ENCODE results near the gene SLC39A13. TPM values are rescaled to one million over a fixed set of nuclear protein-coding genes. Genes with fewer than 3 reads are reported as not detected.

Gene SLC39A13
- total RNA-seq, 2 experiments from 2014 or later: 10.0 to 10.5 TPM

- Mint-ChIP-seq H3K27ac (peak overlapping the region; percentile 5), H3K9me3 (no peaks in the 10 kb centered on the region), H3K36me3 (ENCODE audit: low read depth) (peaks cover 12% of the 10 kb centered on the region), H3K27me3 (no peaks in the 10 kb centered on the region), H3K4me1 (ENCODE audit: low read depth) (peaks cover 7% of the 10 kb centered on the region), H3K4me3 (no peak overlapping the region)
- no peak for ATAC-seq
- ChIA-PET POLR2A (interaction anchor here (0.8 to 2.2 kb wide), 3 partner anchors 9 to 139 kb away, joined by 3 to 13 read pairs (median 3); partner anchors contain the start of gene PSMC3), CTCF (interaction anchor here (1.5 kb wide), 1 partner anchor 40 kb away, joined by 7 read pairs; no protein-coding TSS in a partner anchor)
- TF ChIP-seq CTCF (IDR thresholded peaks at IDR 0.05): no peak
- intact Hi-C loops (cut with micrococcal nuclease): no loop called here
- no peak for DNase-seq
Observed at GRCh38 chr11:47413908-47414684, 5.7 kb downstream of the SLC39A13 start.

GRCh38 chr11:47414685-47415070, 6.3 kb downstream of the SLC39A13 start:
- Mint-ChIP-seq H3K36me3 (ENCODE audit: low read depth) (peaks cover 15% of the 10 kb centered on the region), H3K4me1 (ENCODE audit: low read depth) (peaks cover 1% of the 10 kb centered on the region), H3K27ac (no peak overlapping the region), H3K4me3 (no peak overlapping the region), H3K27me3 (no peaks in the 10 kb centered on the region), H3K9me3 (no peaks in the 10 kb centered on the region)
- ChIA-PET CTCF (interaction anchor here (1.5 kb wide), 1 partner anchor 41 kb away, joined by 7 read pairs; no protein-coding TSS in a partner anchor), POLR2A (interaction anchor here (0.8 to 2.2 kb wide), 2 partner anchors 8 to 11 kb away, joined by 3 to 13 read pairs; partner anchors contain the start of gene PSMC3)
- DNase-seq (no peak), ATAC-seq (no peak)
- TF ChIP-seq CTCF (IDR thresholded peaks at IDR 0.05): no peak
- intact Hi-C loops (cut with micrococcal nuclease): no loop called here

- Mint-ChIP-seq H3K4me1 (ENCODE audit: low read depth) (no peaks in the 10 kb centered on the region), H3K4me3 (no peak overlapping the region), H3K27ac (no peak overlapping the region), H3K9me3 (no peaks in the 10 kb centered on the region), H3K36me3 (ENCODE audit: low read depth) (peaks cover 21% of the 10 kb centered on the region), H3K27me3 (no peaks in the 10 kb centered on the region)
- DNase-seq (no peak), ATAC-seq (no peak)
- ChIA-PET POLR2A (interaction anchor here (0.6 to 2.2 kb wide), 5 partner anchors 7 to 166 kb away, joined by 3 to 18 read pairs (median 4); partner anchors contain the start of gene PSMC3), CTCF (interaction anchor here (1.5 to 2.2 kb wide), 2 partner anchors 41 to 42 kb away, joined by 7 read pairs; no protein-coding TSS in a partner anchor)
- intact Hi-C loops (cut with micrococcal nuclease): no loop called here
- no peak for TF ChIP-seq CTCF (IDR thresholded peaks at IDR 0.05)
Observed at GRCh38 chr11:47415091-47415854, 6.9 kb downstream of the SLC39A13 start.

GRCh38 chr11:47415949-47416472, 7.6 kb downstream of the SLC39A13 start:
- no peaks in the 10 kb centered on the region for H3K9me3 Mint-ChIP-seq
- intact Hi-C loops (cut with micrococcal nuclease): no loop called here
- no peak for TF ChIP-seq CTCF (IDR thresholded peaks at IDR 0.05)
- H3K4me1 Mint-ChIP-seq (ENCODE audit: low read depth): no peaks in the 10 kb centered on the region
- H3K4me3 Mint-ChIP-seq: no peak overlapping the region
- no peak for DNase-seq
- H3K27ac Mint-ChIP-seq: no peak overlapping the region
- H3K27me3 Mint-ChIP-seq: no peaks in the 10 kb centered on the region
- H3K36me3 Mint-ChIP-seq (ENCODE audit: low read depth): peaks cover 25% of the 10 kb centered on the region
- ATAC-seq: no peak
- POLR2A ChIA-PET: interaction anchor here (0.6 to 2.2 kb wide), 3 partner anchors 9 to 167 kb away, joined by 3 to 18 read pairs (median 4); partner anchors contain the start of gene PSMC3
- CTCF ChIA-PET: interaction anchor here (2.2 kb wide), 1 partner anchor 42 kb away, joined by 7 read pairs; no protein-coding TSS in a partner anchor

Measured in activated CD8-positive, alpha-beta T cell treated with anti-CD3 and anti-CD28 coated beads for 36 hours (primary cell).